ENCODE measurements around the gene SLC15A3.
A peak's percentile ranks its signal among the peaks of the same experiment; 100 is the strongest.

Gene SLC15A3

DNA sequence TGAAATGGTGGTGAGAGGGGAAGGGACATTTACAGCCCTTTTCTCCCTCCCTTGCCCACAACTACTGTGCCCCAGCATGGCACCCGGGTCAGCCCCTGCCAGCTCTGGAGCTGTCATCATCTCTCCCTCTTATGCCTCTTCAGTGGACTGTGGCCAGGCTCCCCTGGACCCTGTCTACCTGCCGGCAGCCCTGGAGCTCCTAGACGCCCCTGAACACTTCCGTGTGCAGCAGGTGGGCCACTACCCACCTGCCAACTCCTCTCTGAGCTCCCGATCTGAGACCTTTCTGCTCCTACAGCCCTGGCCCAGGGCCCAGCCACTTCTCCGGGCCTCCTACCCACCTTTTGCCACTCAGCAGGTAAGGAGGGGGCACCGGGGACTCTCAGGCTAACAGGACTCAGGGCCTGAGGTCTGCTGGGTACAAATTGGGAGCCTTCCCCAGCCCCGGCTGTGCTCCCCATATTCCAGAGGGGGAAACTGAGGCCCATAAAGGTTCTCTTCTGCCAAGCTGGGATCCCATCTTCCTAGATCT, 24.8 kb downstream of the SLC15A3 start:
- DNase-seq, result no peak

DNA sequence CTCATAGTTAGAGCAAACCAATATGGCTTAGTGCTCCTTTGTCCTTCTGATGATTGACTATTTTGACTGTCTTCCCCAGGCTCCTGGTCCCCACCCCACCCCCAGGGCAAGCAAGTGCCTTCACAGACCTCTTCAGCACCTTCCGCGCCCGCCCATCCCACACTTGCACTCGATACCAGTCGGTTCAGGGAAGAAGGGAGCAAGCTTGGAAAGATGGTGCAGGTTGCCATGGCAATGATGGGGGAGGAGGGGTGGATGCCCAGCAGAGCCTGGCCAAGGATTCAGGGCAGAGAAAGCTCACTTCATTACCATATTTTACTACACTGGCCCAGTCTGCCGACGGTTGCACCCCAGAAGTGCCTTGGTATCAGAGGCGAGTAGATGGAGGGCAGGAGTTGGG, 25.5 kb downstream of the SLC15A3 start:
- DNase-seq, result no peak

DNA sequence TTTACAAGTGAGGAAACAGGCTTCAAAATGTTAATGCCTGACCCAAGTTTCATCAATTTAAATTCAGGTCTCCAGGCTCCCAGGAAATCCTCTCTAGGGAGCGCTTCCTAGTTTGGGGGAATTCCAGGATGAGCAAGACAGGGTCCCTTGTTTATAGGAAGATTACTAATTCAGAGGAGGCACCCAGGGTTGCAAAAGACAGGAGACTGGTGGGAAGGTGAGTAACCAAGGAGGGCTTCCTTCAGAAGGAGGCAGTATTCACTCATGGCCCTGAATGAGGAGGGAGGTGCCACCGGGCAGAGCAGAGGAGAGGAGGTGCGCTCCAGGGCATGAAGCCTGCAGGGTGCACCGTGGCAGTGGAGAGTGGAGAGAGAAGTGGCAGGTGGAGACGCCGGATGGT, 26.1 kb downstream of the SLC15A3 start:
- no peak for DNase-seq

DNA sequence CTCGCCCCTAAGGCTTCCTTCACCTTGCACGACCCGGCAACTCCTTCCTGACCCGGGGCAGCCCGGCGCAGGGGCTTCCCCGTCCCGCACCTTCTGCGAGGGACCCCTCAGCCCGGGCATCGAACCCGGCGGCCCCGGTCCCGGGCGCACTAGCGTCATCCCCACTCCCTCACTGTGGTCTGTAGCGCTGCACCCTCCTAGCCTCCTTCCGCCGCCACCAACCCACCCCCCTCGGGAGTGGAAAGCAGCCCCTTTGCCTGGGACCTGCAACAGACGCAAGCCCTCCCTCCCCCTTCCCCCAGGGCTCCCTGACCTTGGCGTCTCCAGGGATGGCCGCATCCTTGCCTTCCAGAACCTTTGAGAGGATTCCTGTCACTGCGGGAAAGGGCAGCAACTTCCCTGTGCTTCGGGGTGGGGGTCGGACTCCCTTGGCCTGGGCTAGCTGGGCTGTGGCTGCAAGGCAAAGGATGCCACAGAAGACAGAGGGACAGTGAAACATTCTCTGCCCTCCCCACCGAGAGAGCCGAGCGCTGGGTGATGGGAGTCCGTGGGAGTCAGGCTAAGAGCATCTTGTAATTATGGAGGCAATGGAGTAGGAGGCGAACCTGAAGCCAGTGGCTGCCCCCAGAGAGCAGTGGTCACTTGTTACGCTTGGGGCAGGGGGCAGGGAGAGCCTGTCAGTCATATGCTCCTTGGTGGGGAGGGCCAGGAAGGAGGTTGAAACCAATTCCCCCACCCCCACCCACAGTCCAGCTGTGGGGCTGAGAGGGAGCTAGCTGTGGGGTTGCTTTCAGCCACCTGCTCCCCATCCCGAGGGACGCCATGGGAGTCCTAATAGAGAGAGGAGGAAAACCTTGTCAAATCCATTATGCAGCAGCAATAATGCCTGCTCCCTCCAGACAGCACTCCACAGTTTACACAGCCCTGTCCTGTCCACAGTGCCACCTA, 26.8 kb downstream of the SLC15A3 start:
- peak; percentile 12 for DNase-seq

DNA sequence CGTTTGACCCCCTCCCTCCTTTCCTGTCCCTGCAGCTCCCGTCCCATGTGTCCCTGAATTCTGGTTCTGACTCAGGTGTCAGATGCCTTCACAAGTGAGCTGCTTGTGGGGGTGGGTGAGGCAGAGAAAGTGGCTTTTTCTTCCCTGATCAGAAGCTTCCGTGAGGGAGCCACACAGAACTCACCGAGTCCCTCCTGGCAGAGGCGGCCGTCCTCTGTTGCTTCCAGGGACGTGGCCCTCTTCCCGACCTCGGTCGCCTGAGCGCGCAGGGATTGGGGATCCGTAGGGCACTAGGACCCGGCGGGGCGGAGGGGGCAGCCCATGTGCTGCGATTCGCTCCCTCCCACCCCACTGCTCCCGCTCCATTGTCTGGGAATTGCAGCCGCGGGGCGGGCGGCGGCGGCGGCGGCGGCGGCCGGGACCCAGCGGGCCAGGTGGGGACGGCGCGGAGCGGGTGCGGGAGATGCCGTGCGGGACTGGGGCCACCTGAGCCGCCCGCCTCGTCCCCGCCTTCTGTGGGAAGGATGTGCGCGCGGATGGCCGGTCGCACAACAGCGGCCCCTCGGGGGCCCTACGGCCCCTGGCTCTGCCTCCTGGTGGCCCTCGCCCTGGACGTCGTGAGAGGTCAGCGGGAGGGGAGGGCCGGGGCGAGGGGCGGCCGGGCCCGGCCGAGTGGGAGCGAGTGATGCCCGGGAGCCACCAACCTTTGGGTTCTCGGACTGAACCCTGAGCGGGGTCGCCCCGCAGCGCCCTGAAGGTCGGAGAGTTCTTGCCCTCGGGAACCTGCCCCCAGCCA, 27.7 kb downstream of the SLC15A3 start, which contains the start of gene TMEM132A:
Gene TMEM132A, plus strand, starts transcription at position 351 of the 796 bp plus-strand sequence. Its CDS starts 174 bp downstream, at position 525.
- DNase-seq, result peak; percentile 62

- DNase-seq, result no peak
Observed at GRCh38 chr11:60923800-60924109, 28.2 kb downstream of the SLC15A3 start.

DNA sequence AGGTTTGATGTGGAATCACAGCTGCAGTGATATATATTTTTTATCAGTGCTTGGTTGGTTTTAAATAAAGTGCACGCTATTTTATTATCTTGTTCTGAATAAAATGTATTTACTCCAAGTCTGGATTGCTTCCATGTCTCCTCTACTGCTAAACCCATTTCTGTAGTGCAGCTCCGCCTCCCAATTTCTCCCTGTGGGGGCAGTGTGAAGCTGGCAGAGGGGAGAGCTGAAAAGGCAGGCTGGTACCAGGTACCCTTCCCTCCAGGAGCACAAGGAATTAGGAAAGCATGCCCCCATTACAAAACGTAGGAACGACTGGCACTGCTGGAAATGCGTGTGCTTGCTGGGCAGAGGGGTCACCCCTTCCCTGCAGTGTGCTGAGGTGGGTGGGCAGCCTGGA, 28.6 kb downstream of the SLC15A3 start:
- DNase-seq, result peak; percentile 16

DNA sequence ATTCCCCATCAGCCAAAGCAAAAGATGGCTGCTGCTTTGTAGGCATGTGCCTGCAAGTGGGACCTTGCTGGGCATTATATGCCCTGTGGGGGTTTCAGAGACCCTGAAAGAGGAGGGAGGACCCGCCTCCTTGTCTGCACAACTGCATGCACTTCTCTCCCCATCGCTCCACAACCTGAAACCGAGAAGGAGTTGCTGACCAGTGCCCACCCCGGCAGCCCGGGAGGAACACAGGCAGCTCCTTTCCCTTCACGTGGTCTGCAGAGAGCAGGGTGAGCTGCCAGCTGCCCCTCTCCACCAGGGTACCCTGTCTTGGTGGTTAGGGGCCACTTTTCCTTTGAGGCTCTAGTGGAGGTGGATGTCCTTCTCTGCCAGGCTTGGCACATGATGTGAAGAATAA, 29.1 kb downstream of the SLC15A3 start:
- no peak for DNase-seq

GRCh38 chr11:60921777-60922335, 30.1 kb downstream of the SLC15A3 start:
- DNase-seq, result no peak

GRCh38 chr11:60921259-60921658, 30.7 kb downstream of the SLC15A3 start:
- no peak for DNase-seq

DNA sequence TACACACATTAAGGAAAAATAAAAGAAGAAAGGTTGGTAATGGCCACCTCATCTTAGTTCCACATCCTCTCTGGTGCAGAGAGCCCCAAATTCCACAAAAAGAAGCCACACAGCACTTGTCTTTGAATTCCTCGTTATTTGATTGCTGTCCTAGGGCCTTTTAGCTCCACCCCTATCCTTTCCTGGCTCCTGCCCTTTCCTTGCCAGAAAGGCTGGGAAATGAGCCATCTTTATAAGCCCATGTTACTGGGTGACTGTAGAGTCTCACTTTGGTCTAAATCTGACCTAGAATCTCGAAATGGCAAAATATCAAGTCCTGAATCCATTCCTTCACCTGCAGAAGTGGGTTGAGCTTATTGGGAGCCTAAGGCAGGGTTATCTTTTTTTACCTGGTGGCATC, 32.0 kb downstream of the SLC15A3 start:
- no peak for DNase-seq

GRCh38 chr11:60919320-60919719, 32.7 kb downstream of the SLC15A3 start:
- DNase-seq, result no peak

DNA sequence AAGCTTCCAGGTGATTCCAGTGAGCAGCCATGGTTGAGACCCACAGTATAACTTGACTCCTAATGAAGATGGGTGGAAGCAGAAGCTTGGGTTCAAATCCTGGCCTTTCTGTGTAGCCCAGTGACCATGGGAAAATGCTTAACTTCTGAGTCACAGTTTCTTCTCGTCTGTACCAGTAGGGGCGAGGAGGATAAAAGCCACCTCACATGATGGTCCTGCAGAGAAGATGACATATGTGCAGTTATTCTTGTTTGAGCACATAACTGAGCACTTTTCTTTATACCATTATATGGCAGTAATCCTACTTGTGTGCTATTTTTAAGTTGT, 33.1 kb downstream of the SLC15A3 start:
- DNase-seq, result no peak

DNA sequence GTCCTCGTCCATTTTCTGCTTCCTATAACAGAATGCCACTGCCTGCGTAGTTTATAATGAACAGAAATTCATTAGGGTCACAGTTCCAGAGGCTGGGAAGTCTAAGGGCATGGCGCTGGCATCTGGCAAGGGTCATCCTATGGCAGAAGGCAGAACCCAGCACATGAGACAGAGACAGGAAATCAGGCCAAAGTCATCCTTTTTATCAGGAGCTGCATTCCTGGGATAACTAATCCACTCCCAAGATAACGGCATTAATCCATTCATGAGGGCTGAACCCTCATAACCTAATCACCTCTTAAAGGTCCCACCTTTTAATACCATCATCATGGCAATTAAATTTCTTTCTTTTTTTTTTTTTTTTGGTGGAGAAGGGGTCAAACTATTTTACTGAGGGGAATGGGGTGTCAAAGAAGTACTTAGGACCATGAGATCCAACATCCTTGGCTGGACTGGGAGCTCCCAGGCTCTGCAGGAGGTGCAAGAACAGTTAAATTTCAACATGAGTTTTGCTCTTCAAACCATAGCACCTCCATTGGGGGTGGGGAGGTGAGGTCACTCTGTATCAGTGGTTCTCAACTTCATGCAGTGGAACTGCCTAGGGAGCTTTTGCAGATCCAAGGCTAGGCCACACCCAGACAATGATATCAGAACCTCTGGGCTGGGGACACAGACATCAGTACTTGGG, 33.6 kb downstream of the SLC15A3 start:
- DNase-seq, result no peak

GRCh38 chr11:60917267-60917666, 34.7 kb downstream of the SLC15A3 start:
- DNase-seq, result no peak

- no peak for DNase-seq
Observed at GRCh38 chr11:60916669-60917206, 35.2 kb downstream of the SLC15A3 start.

GRCh38 chr11:60915248-60915914, 36.6 kb downstream of the SLC15A3 start:
- DNase-seq, result no peak

DNA sequence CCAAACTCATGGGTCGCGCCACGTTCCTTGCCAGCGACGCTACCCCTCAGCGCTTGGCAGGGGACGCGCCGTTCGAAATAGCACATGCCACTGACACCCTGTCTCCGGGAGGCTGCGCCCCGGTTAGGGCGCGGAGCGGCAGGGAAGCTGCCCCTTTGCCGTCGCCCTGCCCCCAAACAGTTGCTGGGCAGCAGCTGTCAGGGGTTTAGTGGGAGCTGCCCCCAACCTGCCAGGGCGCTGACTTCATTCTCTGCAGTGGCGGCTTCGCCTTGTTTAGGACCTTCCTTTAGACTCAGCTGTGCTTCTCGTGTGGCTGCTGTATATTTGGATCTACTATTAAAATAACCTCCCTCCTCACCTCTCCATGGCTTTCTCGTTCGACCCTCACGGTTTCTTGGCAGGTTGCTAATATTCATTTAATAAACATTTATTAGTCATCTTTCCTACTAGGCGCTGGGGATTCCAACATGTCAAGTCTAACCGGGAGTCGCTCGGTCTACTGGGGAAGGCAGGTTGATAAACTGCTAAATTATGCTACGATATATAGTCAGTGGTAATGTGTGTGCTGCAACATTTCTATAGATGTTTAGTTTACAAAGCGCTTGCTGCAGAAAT, 37.2 kb downstream of the SLC15A3 start:
- DNase-seq, result peak; percentile 50

DNA sequence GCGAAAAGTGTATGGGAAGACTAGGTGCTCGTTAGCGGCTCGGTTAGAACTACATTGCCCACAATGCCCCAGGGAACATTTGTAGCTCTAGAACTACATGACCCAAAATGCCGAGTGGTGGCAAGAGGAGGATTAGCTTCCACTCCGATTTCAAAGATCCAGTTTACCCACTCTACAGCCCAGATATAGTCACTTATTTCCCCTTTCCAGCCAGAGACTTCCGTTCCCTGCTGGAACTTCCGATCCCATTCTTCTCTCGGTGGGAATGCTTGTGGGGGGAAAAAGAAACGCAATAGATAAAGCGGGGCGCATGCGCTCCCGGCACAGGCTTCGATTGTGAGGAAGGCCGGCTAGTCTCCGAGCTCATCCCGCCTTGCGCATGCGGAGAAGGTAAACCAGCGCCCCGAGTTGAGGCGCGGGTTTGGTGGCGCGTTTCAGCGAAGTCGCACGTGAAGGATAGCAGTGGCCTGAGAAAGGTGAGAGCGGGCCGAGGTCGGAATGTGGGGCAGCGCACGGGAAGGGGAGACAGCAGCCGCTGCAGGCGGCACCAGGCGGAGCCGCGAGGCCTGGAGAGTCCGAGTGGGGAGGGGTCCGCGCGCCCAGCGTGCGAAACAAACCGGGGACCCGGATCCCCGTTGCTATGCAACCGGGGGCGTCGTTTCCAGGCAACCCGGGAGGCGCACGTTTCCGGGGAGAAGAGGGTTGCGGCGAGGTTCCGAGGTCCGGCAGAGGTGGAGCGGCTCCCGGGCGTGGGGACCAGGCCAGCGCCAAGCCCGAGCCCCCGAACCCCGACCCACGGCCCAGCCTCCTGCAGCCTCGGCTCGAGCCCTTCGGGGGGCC, 38.0 kb downstream of the SLC15A3 start, which contains the start of gene TMEM109:
Gene TMEM109, plus strand, starts transcription at position 366 of the 840 bp plus-strand sequence. CDS start 5,536 bp downstream, outside the sequence.
- peak; percentile 95 for DNase-seq

- DNase-seq, result no peak
Observed at GRCh38 chr11:60912851-60913528, 39.0 kb downstream of the SLC15A3 start.
